Kidney (tissue), 22 donors: Measurements from ENCODE around the gene NASP. TPM values are rescaled to one million over a fixed set of nuclear protein-coding genes. Genes with fewer than 3 reads are reported as not detected.

Source experiments
- DNase-seq, 5 donors: peaks; one replicate each; pipeline ENCODE4 v3.0.0-alpha.2; 2013 to 2020
- FAIRE-seq: peaks from 2 replicates; lab custom pipeline; 2012; peaks lifted over from hg19 to GRCh38; lab: Jason Lieb, UNC
- H3K27ac ChIP-seq, 2 donors: one replicate each; pipeline ENCODE4 v1.7.0; 2013; ENCODE audit warnings: low read depth in 2 of 2, low read length in 2 of 2, inconsistent platforms in 1 of 2
- H3K27me3 ChIP-seq: one replicate; pipeline ENCODE4 v1.7.1; 2013; ENCODE audit warnings: low read length, inconsistent platforms; ENCODE audit not compliant: control insufficient read depth, insufficient read depth
- H3K36me3 ChIP-seq, 3 donors: one replicate each; pipeline versions ENCODE4 v1.7.0 to v1.7.1; 2013; ENCODE audit warnings: low read length in 3 of 3, control low read depth in 1 of 3, inconsistent platforms in 1 of 3; ENCODE audit not compliant: insufficient read depth in 3 of 3, control insufficient read depth in 2 of 3
- H3K4me1 ChIP-seq, 3 donors: one replicate each; pipeline versions ENCODE4 v1.7.0 to v1.7.1; 2013; ENCODE audit warnings: low read length in 3 of 3, inconsistent platforms in 1 of 3, low read depth in 1 of 3; ENCODE audit not compliant: control insufficient read depth in 2 of 3, insufficient read depth in 2 of 3
- H3K4me3 ChIP-seq, 3 donors: one replicate each; pipeline versions ENCODE4 v1.7.0 to v1.8.1; 2013; ENCODE audit warnings: low read length in 3 of 3, control low read depth in 1 of 3, inconsistent platforms in 1 of 3
- H3K9ac ChIP-seq, 3 donors: one replicate each; pipeline versions ENCODE4 v1.7.0 to v1.7.1; 2013; ENCODE audit warnings: low read length in 3 of 3, control low read depth in 1 of 3, inconsistent platforms in 1 of 3
- H3K9me3 ChIP-seq, 3 donors: one replicate each; pipeline versions ENCODE4 v1.7.0 to v1.7.1; 2013; ENCODE audit warnings: low read length in 3 of 3, control low read depth in 1 of 3, inconsistent platforms in 1 of 3; ENCODE audit not compliant: control insufficient read depth in 2 of 3, insufficient read depth in 1 of 3
- CTCF ChIP-seq: IDR thresholded peaks from 3 replicates; pipeline ENCODE4 v1.5.1; 2012; ENCODE audit warnings: mild to moderate bottlenecking, moderate library complexity, borderline replicate concordance; ENCODE audit not compliant: insufficient read depth; ENCODE audit errors: extremely low read depth
- intact Hi-C: fragments of 100-400 bp; cut with DNase I; formaldehyde crosslinking; loops from one replicate; pipeline ENCODE4 v1.11.1; 2022
- long read RNA-seq, 10 donors: library from polyadenylated mRNA in 1 of 10; unstranded in 1 of 10; transcript quantifications; one replicate each; pipeline ENCODE4 v2.0.0 and lab custom pipeline, GENCODE V29; 2021 to 2026
- polyA plus RNA-seq: library from polyadenylated mRNA; stranded (reverse); fragments of 350-450 nt; fragmentation: Illumina TruSeq; extraction: RNeasy Lipid Tissue Mini Kit (QIAGEN cat#74804); gene quantifications from one replicate; pipeline ENCODE4 v1.2.3, GENCODE V29; 2014; ENCODE audit warnings: low read depth, low replicate concordance; ENCODE audit not compliant: insufficient read depth
- total RNA-seq: library from RNA; stranded (reverse); fragmentation: NEBNext Ultra II Directional; extraction: Animal tissue kit (Norgen Biotek cat#: 25700); gene quantifications from one replicate; pipeline ENCODE4 v1.2.1, GENCODE V29; 2021
- donor health status: control.
- donor health status: control.
- donor health status: control.
- donor health status: control.
- donor health status: control.
- donor health status: DM: yes; HTN: yes; CAD: no.
- donor health status: Normal renal cell carcinoma (clear cell type).

Gene NASP
- total RNA-seq, result 51.6 TPM
- 49.5 TPM for polyA plus RNA-seq
- long read RNA-seq, donor 1, transcript NASP-210 (9 exons, 3,659 nt), result minor isoform, 5 of 91 reads
- long read RNA-seq, donor 1, transcript NASP-207 (5 exons, 604 nt), result major isoform, 23 of 91 reads
- long read RNA-seq, donor 1, partial matches to known transcripts, result 54 of 91 reads
- long read RNA-seq, donor 1, other reads (novel, unspliced or antisense), result 0 of 91 reads
- long read RNA-seq, donor 2, transcript NASP-210 (9 exons, 3,659 nt), result major isoform, 10 of 96 reads
- long read RNA-seq, donor 2, transcript NASP-201 (15 exons, 3,207 nt), result minor isoform, 9 of 96 reads
- long read RNA-seq, donor 2, transcript NASP-207 (5 exons, 604 nt), result major isoform, 10 of 96 reads
- long read RNA-seq, donor 2, transcript NASP-202 (14 exons, 1,538 nt), result minor isoform, 9 of 96 reads
- long read RNA-seq, donor 2, partial matches to known transcripts, result 51 of 96 reads
- long read RNA-seq, donor 2, other reads (novel, unspliced or antisense), result 0 of 96 reads
- long read RNA-seq, donor 3, transcript NASP-202 (14 exons, 1,538 nt), result minor isoform, 10 of 85 reads
- long read RNA-seq, donor 3, transcript NASP-207 (5 exons, 604 nt), result major isoform, 23 of 85 reads
- long read RNA-seq, donor 3, transcript NASP-210 (9 exons, 3,659 nt), result minor isoform, 13 of 85 reads
- long read RNA-seq, donor 3, partial matches to known transcripts, result 33 of 85 reads
- long read RNA-seq, donor 3, other reads (novel, unspliced or antisense), result 0 of 85 reads
- long read RNA-seq, donor 4, transcript NASP-207 (5 exons, 604 nt), result minor isoform, 5 of 36 reads
- long read RNA-seq, donor 4, transcript NASP-210 (9 exons, 3,659 nt), result major isoform, 15 of 36 reads
- long read RNA-seq, donor 4, transcript NASP-201 (15 exons, 3,207 nt), result minor isoform, 8 of 36 reads
- long read RNA-seq, donor 4, partial matches to known transcripts, result 6 of 36 reads
- long read RNA-seq, donor 4, other reads (novel, unspliced or antisense), result 0 of 36 reads
- long read RNA-seq, donor 5, partial matches to known transcripts, result 0 of 1 reads
- long read RNA-seq, donor 5, other reads (novel, unspliced or antisense), result 0 of 1 reads
- long read RNA-seq, donor 6, transcript NASP-209 (2 exons, 541 nt), result major isoform, 14 of 110 reads
- long read RNA-seq, donor 6, transcript NASP-207 (5 exons, 604 nt), result major isoform, 14 of 110 reads
- long read RNA-seq, donor 6, transcript NASP-202 (14 exons, 1,538 nt), result minor isoform, 8 of 110 reads
- long read RNA-seq, donor 6, partial matches to known transcripts, result 69 of 110 reads
- long read RNA-seq, donor 6, other reads (novel, unspliced or antisense), result 0 of 110 reads
- long read RNA-seq, donor 7, transcript NASP-202 (14 exons, 1,538 nt), result major isoform, 7 of 23 reads
- long read RNA-seq, donor 7, partial matches to known transcripts, result 6 of 23 reads
- long read RNA-seq, donor 7, other reads (novel, unspliced or antisense), result 7 of 23 reads
- long read RNA-seq, donor 8, transcript NASP-207 (5 exons, 604 nt), result major isoform, 14 of 69 reads
- long read RNA-seq, donor 8, partial matches to known transcripts, result 44 of 69 reads
- long read RNA-seq, donor 8, other reads (novel, unspliced or antisense), result 0 of 69 reads
- long read RNA-seq, donor 9, partial matches to known transcripts, result 0 of 5 reads
- long read RNA-seq, donor 9, other reads (novel, unspliced or antisense), result 0 of 5 reads
- long read RNA-seq, donor 10, transcript NASP-210 (9 exons, 3,659 nt), result major isoform, 13 of 136 reads
- long read RNA-seq, donor 10, transcript NASP-207 (5 exons, 604 nt), result minor isoform, 9 of 136 reads
- long read RNA-seq, donor 10, transcript NASP-202 (14 exons, 1,538 nt), result minor isoform, 6 of 136 reads
- long read RNA-seq, donor 10, transcript NASP-209 (2 exons, 541 nt), result minor isoform, 7 of 136 reads
- long read RNA-seq, donor 10, partial matches to known transcripts, result 90 of 136 reads
- long read RNA-seq, donor 10, other reads (novel, unspliced or antisense), result 7 of 136 reads

GRCh38 chr1:45583666-45584350 is at the start of gene NASP:
Gene NASP (plus strand): TSS chr1:45584041. CDS start chr1:45584147, 106 bp downstream.
- FAIRE-seq, result no peak
- H3K27me3 ChIP-seq, result no peaks in the 10 kb centered on the region
- no peaks in the 10 kb centered on the region for H3K9me3 ChIP-seq
- peaks cover 0 to 6% (median 0%) of the 10 kb centered on the region in 3 donors for H3K4me1 ChIP-seq
- H3K27ac ChIP-seq, result peak within 1 kb of the TSS; percentile 86 to 91
- peak within 1 kb of the TSS; percentile 94 to 99 (median 99) for H3K4me3 ChIP-seq
- peak; percentile 95 to 97 (median 96) for DNase-seq
- H3K36me3 ChIP-seq, result no peaks in the 10 kb centered on the region
- intact Hi-C loops, result no loop called here
- peak within 1 kb of the TSS; percentile 83 to 98 (median 88) for H3K9ac ChIP-seq
- TF ChIP-seq CTCF, result no peak

- no peaks in the 10 kb centered on the region for H3K4me1 ChIP-seq
- no peaks in the 10 kb centered on the region for H3K36me3 ChIP-seq
- no peak overlapping the region for H3K27ac ChIP-seq
- no peak overlapping the region for H3K4me3 ChIP-seq
- H3K9ac ChIP-seq, result no peak overlapping the region
- no peak for FAIRE-seq
- TF ChIP-seq CTCF, result no peak
- DNase-seq, result no peak
- no peaks in the 10 kb centered on the region for H3K27me3 ChIP-seq
- no peaks in the 10 kb centered on the region for H3K9me3 ChIP-seq
- intact Hi-C loops, result no loop called here
Measured at GRCh38 chr1:45535988-45536766, 47.7 kb upstream of the NASP start.
